Activated CD8-positive, alpha-beta memory T cell treated with anti-CD3 and anti-CD28 coated beads for 36 hours (primary cell): ENCODE measurements around the gene OR2AK2. TPM values are rescaled to one million over a fixed set of nuclear protein-coding genes. Genes with fewer than 3 reads are reported as not detected.
"Not testable (repeated sequence)": the region's sequence is repeated elsewhere in the genome, so short reads cannot be mapped to it uniquely, and the experiment has no call there.

Experiments
- CTCF ChIA-PET: fragments of 350-600 bp; sonication (Branson Sonifier 250); formaldehyde crosslinking; loops from one replicate; lab custom pipeline; 2021; ENCODE audit warnings: antibody characterized with exemption; lab: Charles Lee
- POLR2A ChIA-PET: fragments of 350-600 bp; sonication (Branson Sonifier 250); formaldehyde crosslinking; loops from one replicate; lab custom pipeline; 2021; ENCODE audit warnings: antibody characterized with exemption; lab: Charles Lee
- total RNA-seq, 2 experiments: library from RNA; stranded (reverse); gene quantifications; one replicate each; pipeline ENCODE4 v1.2.3, GENCODE V29; 2021

Gene OR2AK2, protein sequence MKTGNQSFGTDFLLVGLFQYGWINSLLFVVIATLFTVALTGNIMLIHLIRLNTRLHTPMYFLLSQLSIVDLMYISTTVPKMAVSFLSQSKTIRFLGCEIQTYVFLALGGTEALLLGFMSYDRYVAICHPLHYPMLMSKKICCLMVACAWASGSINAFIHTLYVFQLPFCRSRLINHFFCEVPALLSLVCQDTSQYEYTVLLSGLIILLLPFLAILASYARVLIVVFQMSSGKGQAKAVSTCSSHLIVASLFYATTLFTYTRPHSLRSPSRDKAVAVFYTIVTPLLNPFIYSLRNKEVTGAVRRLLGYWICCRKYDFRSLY
- total RNA-seq, result not detected

DNA sequence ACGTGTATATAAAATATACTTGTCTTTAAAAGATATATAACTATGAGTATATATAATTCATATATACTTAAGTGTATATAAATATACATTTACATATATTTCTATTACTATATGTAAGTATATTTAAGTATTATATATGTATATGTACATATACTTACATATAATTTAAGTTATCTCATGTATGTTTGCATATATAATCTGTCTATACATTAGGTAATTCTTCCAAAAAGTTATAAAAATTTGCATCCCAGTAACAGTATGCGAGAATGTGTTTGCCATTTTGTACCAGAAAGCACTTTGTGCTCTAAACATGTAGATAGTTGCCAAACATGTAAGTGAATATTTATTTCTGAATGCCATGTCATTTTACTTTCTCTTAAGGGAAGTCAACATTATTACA, at the start of gene OR2AK2:
OR2AK2 (plus strand) TSS at position 301 of the 400 bp plus-strand sequence. CDS start 144 bp downstream, outside the sequence.
- CTCF ChIA-PET, result no interaction called here
- POLR2A ChIA-PET, result no interaction called here

DNA sequence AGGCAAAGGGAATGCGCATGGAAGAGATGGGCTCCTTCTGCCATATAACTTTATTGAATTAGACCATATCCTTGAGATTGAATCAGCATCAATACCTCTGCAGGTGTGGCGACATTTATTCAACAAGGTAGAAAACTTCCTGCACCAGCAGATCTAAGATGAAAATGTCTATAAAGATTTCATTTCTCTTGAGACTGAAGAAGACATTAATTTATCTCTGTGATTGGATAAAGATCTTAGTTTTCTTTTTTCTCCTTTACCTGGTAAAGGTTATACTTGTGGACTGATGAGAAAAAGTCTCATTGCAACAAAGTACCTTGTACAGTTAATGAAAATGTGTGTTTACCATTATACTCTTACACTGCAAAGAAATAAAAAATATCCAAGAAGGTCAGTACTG, 45.1 kb upstream of the OR2AK2 start, which contains the start of gene OR2T8:
OR2T8 (plus strand) TSS at position 301 of the 400 bp plus-strand sequence. CDS start 766 bp downstream, outside the sequence.
- POLR2A ChIA-PET, result no interaction called here

DNA sequence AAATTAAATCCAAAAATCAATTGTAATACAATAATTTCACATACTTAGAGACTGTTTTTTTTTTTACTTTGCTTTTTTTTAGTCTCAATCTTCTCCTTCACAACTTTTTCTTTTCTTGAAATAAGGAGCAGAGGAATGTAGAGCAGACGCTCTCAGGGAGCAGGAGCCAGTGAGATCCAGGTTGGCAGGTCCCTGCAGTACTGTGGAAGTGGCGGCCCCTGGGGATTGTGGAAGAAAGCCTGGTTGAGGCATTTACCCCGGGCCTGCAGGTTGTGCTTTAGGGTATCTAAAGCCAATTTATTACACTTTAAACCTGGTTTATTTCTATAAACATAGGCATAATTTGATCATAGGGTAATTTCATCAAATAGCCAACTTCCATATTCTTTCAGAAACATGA, 41.1 kb upstream of the OR2AK2 start:
- CTCF ChIA-PET, result no interaction called here
- POLR2A ChIA-PET, result no interaction called here

More for the DNA sequence above, 45.1 kb upstream of the OR2AK2 start, which contains the start of gene OR2T8:
- CTCF ChIA-PET, result no interaction called here

DNA sequence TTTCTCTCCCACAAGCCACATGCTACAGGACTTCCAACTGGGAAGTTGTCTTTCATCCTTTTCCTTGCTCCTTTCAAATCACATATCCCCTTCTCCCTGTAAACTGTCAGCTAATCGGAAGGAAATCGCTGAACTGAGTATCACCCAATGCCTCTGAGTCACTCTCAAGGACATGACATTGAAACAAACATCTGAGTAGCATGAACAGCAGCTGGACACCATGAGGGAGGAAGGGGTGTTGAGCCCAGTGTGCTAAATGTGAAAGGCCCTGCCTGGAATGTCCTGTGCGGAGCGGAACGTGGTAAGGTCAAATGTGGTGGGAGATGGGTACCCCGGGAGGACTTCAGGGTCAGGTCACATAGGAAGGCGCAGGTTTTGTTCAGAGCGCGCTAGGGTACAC, 40.2 kb upstream of the OR2AK2 start, which contains the start of gene OR2AJ1:
OR2AJ1 (plus strand) TSS at position 22 of the 400 bp plus-strand sequence. CDS start 8,880 bp downstream, outside the sequence.
- ChIA-PET POLR2A (no interaction called here), CTCF (no interaction called here)

DNA sequence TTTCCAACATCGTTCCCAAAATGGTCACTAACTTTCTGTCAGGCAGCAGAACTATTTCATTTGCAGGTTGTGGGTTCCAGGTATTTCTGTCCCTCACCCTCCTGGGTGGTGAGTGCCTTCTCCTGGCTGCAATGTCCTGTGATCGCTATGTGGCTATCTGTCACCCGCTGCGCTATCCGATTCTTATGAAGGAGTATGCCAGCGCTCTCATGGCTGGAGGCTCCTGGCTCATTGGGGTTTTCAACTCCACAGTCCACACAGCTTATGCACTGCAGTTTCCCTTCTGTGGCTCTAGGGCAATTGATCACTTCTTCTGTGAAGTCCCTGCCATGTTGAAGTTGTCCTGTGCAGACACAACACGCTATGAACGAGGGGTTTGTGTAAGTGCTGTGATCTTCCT, 31.0 kb upstream of the OR2AK2 start:
- POLR2A ChIA-PET, result no interaction called here
- CTCF ChIA-PET, result no interaction called here

DNA sequence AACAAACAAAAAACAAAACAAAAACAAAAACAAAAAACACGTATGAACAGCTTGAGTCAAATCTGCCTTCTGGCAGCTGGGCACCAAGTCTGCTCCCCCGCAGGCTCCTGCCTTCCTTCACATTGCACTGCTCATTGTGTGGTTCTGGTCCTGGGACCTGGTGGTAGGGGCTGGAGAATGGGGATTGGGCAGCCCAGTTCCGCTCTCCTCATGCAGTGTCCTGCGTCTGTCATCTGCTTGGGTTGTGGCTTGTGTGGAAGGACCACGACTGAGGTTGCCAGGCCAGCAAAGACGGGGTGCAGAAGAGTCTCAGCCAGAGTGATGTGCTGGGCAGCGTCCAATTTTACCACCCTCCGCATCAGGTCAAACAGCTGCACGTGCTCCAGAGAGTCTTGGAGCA, 29.3 kb upstream of the OR2AK2 start:
- CTCF ChIA-PET, result no interaction called here
- POLR2A ChIA-PET, result no interaction called here

DNA sequence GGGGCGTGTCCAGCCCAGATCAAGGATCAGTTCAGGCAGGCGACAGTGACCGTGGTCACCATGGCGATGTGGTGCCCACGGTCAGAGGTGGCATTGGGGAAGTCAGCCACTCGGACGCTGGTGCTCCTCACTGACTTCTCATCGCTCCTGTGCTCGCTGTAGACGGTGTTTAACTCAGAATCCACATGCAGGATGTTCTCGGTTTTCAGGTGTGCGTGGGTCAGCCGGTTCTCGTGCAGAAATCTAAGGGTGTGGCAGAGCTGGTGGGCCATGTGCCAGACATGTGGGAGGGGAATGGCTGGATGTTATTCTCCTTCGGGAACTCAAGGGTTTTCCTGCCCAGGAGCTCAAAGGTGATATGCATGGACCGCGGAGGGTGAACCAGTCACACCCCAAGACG, 28.6 kb upstream of the OR2AK2 start:
- ChIA-PET CTCF (no interaction called here), POLR2A (no interaction called here)

DNA sequence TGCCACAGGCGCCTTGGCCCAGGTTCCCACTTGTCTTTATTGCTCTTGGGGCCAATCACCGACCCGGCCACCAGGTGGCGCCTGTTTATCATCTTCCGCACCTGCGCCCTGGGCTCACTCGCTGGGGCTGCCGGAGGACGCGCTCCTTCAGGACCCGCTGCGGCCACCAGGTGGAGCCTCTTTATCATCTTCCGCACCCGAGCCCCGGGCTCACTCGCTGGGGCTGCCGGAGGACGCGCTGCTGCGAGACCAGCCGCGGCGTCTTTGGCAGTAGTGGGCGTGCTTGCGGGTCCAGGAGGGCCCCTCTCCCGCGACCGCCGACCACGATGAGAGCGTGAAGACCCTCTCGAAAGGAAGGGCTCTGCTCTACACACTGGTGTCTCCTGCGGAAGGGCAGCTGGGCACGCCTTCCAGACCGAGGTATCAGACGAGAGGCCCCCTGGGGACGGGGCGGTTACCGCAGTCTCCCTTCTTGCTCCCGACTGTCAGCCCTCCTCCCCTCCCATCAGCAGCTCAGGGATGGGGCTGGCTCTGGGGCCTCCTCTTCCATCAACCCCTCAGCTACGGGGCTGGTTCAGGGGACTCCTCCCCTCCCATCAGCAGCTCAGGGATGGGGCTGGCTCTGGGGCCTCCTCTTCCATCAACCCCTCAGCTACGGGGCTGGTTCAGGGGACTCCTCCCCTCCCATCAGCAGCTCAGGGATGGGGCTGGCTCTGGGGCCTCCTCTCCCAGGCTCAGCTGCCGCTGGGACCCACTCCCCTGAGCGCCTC, 27.9 kb upstream of the OR2AK2 start:
- POLR2A ChIA-PET, CTCF ChIA-PET: not testable (repeated sequence)

DNA sequence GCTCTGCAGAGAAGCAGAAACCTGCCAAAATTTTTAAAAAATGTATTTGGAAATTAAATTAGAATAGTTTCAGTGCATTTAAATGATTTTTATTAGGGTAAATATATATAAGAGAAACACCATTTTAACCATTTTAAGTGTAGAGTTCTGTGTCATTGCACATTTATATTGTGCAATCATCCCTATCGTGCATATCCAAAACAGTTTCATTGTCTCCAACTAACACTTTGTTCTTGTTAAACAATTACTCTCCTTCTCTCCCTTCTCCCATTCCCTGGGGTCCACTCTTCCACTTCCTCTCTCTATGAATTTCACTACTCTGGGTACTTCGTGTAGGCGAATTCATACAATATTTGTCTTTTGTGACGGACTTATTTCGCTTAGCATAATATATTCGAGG, 22.4 kb upstream of the OR2AK2 start:
- ChIA-PET CTCF (no interaction called here), POLR2A (no interaction called here)

DNA sequence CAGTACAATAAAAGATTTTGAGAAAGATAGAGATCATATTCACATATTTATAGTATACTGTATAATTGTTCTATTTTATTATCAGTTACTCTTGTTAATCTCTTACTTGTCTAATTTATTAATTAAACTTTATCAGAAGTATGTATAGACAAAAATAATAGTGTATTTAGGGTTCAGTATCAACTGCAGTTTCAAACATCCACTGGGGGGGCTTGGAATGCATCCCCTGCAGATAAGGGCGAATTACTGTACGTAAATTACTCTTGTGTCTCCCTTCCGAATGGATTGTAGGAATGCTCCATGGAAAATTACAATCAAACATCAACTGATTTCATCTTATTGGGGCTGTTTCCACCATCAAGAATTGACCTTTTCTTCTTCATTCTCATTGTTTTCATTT, 16.5 kb upstream of the OR2AK2 start, which contains the start of gene OR2L8:
OR2L8 (plus strand) TSS at position 301 of the 400 bp plus-strand sequence; CDS start at position 301, 0 bp downstream.
- POLR2A ChIA-PET, result no interaction called here

DNA sequence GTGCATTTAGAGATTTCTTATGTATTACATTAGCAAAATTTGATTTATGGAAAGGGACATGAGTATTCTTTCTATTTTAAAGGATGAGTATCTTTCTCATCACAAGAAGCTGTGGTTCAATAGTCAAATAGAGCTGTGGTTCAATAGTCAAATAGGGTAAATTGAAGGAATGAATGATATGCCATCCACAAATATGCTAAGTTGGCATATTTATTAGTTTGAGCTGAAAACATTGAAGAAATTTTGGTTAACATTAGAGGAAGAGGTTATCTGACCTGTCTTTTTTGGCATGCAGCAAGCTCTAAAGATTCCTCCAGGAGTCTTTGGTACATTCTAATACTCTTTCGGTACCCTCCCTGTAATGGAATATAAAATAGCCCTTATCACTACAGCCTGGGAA, 11.6 kb upstream of the OR2AK2 start:
- ChIA-PET POLR2A (no interaction called here), CTCF (no interaction called here)

More for the DNA sequence above, 16.5 kb upstream of the OR2AK2 start, which contains the start of gene OR2L8:
- CTCF ChIA-PET, result no interaction called here

DNA sequence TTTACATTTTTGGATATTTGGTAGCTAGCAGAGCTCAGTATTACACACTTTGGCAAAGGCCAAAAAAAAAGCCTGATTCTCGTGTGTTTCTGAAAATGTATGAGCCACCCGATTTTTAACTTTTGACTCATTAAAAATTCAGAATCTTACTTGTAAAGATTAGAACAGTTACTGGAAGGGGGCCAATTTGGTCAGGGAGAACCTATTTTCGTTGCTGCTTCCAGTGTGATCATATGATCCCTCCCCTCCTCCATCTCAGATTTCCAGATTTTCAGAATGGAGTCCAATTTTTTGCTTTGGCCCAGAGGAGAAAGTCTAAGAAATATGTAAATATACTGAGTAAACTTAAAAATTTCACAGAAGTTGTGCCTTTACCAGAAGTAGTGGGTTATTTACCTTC, 3.2 kb upstream of the OR2AK2 start:
- ChIA-PET POLR2A (no interaction called here), CTCF (no interaction called here)

DNA sequence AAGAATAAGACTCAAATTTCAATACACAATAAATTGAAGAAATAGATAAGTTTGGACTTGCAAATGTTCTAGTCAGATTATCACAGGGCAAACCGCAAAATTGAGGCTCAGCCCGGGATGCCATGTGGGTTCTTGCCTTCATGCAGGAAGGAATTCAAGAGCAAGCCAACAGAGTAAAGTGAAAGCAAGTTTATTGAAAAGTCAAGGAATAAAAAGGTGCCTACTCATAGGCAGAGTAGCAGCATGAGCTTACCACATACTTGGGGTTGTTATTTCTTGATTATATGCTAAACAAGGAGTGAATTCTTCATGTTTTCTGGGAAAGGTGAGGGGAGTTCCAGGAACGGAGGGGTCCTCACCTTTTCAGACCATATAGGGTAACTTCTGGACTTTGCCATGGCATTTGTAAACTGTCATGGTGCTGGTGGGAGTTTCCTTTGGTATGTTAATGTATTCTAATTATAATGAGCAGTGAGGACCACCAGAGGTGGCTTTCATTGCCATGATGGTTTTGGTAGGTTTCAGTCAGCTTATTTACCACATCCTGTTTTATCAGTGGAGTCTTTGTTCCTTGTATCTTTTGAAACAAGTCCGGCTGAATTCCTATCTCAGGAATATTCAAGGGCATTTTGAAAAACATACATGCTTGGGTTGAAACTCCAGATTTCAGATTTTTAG, 2.0 kb upstream of the OR2AK2 start:
- CTCF ChIA-PET, result no interaction called here
- POLR2A ChIA-PET, result no interaction called here

DNA sequence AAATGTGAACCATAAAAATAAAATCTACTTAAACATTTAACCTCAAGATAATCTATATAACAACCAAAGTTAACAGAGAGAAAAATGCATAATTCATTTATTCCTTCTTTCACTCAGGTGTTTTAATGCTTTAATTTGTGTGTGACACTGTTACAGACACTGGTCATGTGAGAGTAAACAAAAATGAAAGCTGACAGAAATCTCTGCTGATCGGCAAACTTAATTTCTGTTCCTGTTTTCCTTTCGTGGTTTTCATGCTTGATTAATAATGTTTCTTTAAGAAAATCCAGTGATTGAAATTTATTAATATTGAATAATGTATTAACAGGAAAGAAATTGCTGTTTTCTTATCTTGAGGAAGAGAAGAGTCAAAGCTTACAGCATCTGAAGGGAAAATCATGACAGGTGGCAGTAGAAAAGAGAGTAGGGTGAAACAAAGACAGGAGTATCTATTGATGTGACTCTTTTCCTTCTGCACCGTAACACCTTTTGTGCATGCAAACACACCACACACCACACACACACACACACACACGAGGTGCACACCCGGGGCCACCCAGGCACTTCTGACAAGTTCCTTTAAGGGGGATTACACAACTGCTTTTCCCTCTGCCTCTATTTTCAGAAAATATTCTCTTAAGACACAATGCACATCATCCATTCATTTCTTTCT, 1.6 kb downstream of the OR2AK2 start:
- CTCF ChIA-PET, result no interaction called here
- POLR2A ChIA-PET, result no interaction called here

DNA sequence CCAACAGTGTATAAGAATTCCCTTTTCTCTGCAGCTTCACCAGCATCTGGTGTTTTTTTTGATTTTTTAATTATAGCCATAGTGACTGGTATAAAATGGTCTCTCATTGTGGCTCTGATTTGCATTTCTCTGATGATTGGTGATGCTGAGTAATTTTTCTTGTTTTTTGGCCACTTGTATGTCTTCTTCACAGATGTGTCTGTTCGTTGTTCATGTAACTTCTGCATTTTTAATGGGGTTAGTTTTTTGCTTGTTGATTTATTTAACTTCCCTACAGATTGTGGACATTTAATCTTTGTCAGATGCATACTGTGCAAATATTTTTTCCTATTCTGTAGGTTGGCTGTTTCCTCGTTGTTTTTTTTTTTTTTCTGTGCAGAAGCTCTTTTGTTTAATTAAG, 28.0 kb downstream of the OR2AK2 start:
- ChIA-PET CTCF (no interaction called here), POLR2A (no interaction called here)

DNA sequence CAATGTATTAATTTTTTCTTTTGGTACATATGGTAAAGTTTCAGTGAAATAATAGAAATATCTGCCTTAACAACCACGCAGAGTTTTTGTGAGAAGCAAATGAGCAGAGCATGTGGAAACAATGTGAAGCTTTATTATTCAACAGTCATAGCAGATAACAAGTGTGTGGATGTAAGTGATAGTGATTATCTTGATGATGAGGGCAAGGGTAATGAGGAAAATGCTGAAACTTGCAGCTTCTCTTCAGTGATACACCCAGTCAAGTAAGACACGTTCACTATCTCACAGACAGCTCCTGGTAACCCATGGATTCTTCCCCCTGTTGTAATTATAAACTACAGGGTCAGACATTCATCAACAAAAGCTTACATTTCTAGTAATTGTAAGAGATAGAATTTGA, 33.8 kb downstream of the OR2AK2 start:
- ChIA-PET POLR2A (no interaction called here), CTCF (no interaction called here)

DNA sequence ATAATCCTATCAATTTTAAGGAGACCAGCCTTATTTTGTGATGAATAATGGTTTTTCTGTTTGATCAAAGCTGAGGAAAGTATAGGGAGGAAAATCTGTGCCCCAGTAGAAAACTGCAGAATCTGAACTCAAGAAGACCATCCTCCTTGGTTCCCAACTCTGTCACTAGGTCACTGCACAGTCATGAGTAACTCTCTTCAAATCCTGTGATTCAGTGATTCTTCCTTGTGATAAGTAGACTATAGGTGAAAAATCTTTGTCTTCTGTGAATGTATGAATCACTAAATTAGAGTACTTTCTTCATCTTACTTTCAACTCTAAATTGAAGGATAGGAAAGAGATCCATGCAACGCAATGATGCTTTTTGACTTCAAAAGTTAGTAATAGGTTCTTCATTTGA, 35.1 kb downstream of the OR2AK2 start:
- ChIA-PET POLR2A (no interaction called here), CTCF (no interaction called here)

DNA sequence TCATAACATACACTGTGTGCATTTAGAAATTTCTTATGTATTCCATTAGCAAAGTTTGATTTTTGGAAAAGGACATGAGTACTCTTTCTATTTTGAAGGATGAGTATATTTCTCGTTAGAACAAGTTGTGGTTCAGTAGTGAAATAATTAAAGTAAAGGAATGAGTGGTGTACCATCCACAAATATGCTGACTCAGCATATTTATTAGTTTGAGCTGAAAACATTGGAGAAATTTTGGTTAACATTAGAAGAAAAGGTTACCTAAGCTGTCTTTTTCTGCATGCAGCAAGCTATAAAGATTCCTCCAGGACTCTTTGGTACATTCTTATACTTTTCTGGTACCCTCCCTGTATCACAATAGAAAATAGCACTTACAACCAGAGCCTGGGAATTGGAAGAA, 42.7 kb downstream of the OR2AK2 start:
- CTCF ChIA-PET, result no interaction called here

DNA sequence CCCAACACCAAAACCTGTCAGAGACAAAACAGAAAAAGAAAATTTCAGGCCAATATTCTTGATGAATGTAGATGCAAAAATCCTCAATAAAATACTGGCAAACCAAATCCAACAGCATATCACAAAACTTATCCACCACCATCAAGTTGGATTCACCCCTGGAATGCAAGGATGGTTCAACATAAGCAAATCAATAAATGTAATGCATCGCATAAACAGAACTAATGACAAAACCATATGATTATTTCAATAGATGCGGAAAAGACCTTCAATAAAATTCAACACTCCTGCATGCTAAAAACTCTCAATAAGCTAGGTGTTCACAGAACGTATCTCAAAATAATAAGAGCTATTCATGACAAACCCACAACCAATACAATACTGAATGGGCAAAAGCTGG, 44.6 kb downstream of the OR2AK2 start:
- ChIA-PET CTCF (no interaction called here), POLR2A (no interaction called here)

More for the DNA sequence above, 42.7 kb downstream of the OR2AK2 start:
- POLR2A ChIA-PET, result no interaction called here
